Activated CD8-positive, alpha-beta memory T cell treated with anti-CD3 and anti-CD28 coated beads, Interleukin-2, amount 50 U/mL, for 1 hour (primary cell): Measurements from ENCODE around the gene TEP1.
"Not testable (repeated sequence)": the region's sequence is repeated elsewhere in the genome, so short reads cannot be mapped to it uniquely, and the experiment has no call there.

ENCODE experiments used
- DNase-seq: peaks from one replicate; pipeline ENCODE4 v3.0.0-alpha.2; 2020; ENCODE audit errors: extremely low read depth

TEP1 gene

DNA sequence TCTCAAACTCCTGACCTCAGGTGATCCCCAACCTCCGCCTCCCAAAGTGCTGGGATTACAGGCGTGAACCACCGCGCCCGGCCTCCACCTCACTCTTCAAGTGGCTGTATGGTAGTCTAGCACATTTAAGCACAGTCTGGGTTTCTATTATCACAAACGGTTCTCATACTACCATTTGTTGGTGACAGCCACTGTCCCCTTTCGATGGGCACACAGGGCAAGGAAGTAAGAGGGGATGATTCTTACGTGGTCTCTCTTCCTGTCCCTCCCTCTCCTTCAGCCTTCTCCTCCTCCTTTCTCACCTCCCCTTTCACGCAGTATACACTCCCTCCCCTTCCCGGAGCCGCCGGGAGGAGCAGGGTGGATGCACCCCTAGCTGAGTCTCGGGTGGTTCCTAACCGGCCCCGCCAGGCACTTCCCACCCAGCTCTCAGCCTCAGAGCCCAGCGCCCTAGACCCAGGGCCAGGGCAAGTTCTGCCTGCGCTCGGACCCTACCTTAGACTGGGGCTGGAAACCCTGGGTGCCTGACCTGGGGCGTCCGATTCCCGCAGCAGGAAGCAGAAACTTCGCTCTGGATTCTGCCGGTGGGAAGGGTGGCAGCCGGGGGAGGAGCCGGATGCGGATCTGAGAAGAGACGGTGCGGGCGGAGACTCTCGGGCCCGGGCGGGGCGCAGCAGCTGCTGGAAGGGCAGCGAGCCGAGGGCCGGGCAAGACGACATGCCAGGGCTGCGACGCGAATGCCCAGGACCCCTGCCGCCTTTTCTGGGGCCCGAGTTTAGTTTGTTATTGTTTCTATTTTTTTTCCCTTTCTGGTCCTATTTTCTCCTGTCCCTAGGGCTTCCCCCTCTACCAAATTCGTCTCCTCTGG lies at the start of gene TEP1:
TSS of gene TEP1 (minus strand) at position 626 of the 868 bp plus-strand sequence. CDS start 5,062 bp downstream, outside the sequence.
- no peak for DNase-seq

- peak; percentile 100 for DNase-seq
Observed at GRCh38 chr14:20461225-20462141, 48.2 kb upstream of the TEP1 start, which contains the start of gene PIP4P1. Gene PIP4P1, minus strand, starts transcription at chr14:20461434. Its CDS starts 109 bp downstream, at chr14:20461325.

- no peak for DNase-seq
Observed at GRCh38 chr14:20460458-20461224, 47.3 kb upstream of the TEP1 start.

GRCh38 chr14:20458031-20458789 lies 44.9 kb upstream of the TEP1 start:
- DNase-seq: no peak

GRCh38 chr14:20456971-20457370 lies 43.7 kb upstream of the TEP1 start:
- no peak for DNase-seq

GRCh38 chr14:20455355-20456300 lies 42.3 kb upstream of the TEP1 start:
- DNase-seq: no peak

DNA sequence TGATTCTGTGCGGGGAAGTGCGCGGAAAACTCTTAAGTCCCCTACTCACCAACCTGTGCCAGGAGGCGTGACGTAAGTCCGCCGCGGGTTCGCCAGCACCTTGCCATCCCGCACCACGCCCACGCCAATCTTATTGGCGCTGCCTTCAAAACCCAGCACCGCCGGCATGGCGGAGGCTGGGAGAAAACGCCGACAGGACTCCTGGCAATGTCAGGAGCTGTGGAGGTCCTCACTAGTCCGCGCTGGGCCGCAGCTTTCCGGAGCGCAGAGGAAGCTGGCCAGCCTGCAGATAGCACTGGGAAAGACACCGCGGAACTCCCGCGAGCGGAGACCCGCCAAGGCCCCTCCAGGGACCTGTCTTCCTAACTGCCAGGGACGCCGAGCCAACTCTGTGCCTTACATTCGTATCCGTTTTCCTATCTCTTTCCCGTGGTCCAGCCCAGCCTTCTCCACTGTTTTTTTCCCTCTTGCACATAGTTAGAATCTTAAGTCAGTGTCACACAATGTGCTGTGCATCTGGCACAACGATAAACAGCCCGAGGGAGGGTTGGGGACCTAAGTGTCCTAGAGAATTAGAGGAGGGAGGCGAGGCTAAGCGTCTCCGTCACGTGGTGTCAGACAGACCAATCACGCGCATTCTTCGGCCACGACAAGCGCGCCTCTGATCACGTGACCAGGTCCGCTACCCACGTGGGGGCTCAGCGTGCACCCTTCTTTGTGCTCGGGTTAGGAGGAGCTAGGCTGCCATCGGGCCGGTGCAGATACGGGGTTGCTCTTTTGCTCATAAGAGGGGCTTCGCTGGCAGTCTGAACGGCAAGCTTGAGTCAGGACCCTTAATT lies 41.4 kb upstream of the TEP1 start, which contains the start of the genes APEX1 and OSGEP:
TSS of gene APEX1 (plus strand) at position 711 of the 839 bp plus-strand sequence. CDS start 420 bp downstream, outside the sequence.
TSS of gene OSGEP (minus strand) at position 297 of the 839 bp plus-strand sequence. CDS start at position 168, 129 bp downstream.
- DNase-seq: peak; percentile 97

DNA sequence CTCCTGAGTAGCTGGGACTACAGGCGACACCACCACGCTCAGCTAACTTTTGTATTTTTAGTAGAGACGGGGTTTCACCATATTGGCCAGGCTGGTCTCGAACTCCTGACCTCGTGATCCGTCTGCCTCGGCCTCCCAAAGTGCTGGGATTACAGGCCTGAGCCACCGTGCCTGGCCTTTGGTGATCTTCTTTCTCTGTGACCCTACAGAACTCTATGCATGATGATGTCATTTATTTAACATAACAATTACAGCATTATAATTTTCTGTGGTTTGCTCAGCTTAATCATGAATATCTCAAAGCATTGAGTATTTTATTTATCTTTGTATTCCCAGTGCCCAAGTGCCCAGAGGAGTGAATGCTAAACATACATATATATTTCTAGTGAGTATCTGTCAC lies 39.5 kb upstream of the TEP1 start:
- DNase-seq: not testable (repeated sequence)

GRCh38 chr14:20446889-20447288 lies 33.6 kb upstream of the TEP1 start:
- DNase-seq: no peak

DNA sequence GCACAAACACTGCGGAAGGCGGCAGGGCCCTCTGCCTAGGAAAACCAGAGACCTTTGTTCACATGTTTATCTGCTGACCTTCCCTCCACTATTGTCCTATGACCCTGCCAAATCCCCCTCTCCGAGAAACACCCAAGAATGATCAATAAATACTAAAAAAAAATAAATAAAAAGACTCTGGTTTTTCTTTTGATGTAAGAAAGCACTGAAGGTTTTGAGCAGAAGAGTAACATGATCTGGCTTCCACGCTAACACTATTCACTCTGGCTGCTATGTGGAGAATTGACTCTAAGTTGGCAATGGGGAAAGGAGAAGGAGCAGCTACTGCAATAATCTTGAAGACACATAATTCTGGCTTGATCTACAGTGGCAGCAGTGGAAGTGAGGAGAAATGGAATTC lies 30.3 kb upstream of the TEP1 start:
- not testable (repeated sequence) for DNase-seq

DNA sequence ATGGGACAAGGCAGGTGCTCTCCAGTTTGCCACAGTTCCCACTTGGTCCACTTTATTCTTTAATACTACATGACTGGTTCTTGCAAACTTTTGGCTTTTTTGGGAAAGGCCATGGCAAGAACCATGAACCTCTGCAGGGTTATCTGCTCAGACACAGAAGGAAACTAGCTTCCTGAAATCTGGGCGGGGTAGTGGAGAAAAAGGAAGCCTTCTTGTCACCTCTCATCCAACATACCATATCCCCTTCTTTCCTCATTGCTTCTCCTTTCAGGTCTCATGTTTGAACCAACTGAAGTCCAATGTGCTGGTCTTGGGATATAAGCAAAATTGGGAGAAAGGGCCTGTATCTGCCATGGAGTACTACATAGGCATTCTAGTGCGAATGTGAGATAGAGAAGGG lies 28.2 kb upstream of the TEP1 start:
- DNase-seq: no peak

DNA sequence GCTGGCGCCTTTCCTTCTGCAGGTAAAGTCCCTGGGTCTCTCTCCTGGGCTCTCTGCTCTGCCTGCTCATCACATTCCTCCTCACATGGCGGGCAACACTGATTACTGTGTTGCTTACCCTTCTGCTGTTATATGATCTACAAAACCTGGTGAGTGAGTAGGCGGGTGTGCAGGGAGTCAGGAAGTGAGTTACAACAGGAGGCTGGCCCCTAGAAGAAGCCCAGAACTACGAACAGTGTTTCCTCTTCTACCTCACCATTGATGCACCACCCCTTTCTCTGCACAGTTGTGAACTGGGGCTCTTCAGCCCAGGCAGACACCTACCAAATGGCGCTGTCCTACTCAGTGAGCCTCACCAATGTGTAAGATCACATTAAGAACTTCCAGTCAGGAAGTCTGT lies 27.6 kb upstream of the TEP1 start:
- DNase-seq: no peak

DNA sequence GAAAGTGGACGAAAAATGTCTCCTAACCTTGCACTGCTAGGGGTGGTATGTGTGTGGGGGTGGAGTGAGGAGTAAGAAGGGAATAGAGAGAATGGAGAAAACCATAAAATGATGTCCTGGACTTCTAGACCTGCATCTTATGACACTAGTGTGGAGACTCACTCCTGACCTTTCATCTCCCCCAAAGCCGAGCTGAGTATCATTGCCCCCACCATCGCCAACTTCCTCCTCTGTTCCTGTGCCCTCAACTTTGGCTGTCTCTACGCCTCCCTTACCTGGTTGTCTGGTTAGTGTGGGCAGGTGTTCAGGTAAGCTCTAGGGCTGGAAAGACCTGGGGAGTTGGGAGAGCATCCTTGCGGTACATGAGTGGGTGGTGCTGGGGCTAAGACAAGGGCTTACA lies 27.2 kb upstream of the TEP1 start:
- no peak for DNase-seq

DNA sequence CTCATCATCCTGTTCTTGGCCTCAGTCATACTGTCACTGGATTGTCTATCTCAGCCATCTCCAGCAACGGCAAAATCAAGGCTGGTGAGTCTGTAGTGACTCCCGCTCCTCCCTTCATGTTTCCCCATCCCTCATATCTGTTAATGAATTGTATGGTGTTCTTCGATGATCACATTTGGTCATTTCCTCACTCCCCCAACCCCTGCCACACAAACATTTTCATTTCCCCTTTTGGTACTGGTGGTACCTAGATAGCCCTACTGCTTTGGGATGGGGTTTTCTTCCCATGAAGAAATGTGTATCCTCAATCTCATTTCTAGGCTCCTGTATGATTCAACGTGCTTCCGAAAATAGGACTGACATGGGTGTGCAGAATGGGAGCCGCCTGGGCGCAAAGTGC lies 25.4 kb upstream of the TEP1 start:
- no peak for DNase-seq

DNA sequence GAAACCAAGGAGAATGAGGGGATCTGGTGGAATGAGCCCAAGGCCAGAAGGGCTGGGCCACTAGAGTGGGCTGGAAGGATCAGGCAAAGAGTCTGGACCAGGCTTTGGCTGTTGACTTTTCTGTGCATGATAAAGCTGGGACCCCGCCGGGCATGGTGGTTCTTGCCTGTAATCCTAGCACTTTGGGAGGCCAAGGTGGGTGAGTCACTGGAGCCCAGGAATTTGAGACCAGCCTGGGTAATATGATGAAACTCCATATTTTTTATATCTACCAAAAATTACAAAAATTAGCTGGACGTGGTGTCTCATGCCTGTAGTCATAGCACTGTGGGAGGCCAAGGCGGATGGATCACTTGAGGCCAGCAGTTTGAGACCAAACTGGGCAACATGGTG lies 23.1 kb upstream of the TEP1 start:
- DNase-seq: no peak

DNA sequence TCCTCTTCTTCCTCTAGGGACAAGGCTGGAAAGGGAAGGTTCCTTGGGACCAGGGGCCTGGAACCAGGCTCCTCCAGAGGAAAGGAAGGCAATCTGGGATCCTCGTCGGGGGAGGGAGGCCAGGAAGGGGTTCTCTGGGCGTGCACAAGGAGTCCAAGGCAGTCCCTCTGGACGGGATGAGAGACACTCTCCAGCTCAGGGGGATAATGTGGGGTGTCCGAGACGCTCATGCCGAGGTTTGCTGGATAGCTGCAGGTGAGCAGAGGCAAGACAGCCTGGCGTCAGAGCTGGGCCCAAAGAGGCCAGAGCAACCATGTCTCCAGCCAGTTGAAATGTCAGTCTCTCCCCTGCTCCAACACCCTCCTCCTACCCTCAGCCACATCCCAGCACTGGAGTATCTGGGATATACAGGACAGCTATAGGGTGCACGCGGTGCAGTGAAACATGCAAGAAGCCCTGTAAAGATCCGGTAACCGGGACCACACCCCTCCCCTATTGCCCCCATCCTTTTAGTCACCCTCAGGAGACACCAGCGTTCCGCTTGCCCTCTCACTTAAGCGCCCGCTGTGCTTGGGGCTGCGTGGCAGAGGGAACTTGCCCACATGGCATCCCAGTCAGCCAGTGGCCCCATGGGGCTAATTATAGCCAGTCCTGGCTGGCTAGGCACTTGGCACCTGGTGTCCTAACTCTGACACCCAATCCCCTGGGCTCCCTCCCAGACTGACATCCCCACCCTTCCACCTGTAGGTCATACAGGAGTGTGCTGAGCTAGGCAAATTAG lies 22.5 kb upstream of the TEP1 start, which contains the start of gene KLHL33:
TSS of gene KLHL33 (minus strand) at position 585 of the 781 bp plus-strand sequence. CDS start at position 230, 355 bp downstream.
- no peak for DNase-seq

GRCh38 chr14:20434701-20435581 lies 21.6 kb upstream of the TEP1 start:
- DNase-seq: no peak
